Globus pallidus (tissue), 1 donor: ENCODE results near the gene SKA2.
"Not testable (repeated sequence)": the region's sequence is repeated elsewhere in the genome, so short reads cannot be mapped to it uniquely, and the experiment has no call there.

ENCODE experiments used
- DNase-seq: peaks from one replicate; pipeline ENCODE4 v3.0.0-alpha.2; 2015; ENCODE audit warnings: low spot score

SKA2 gene

GRCh38 chr17:59097876-59098275 is 57.1 kb downstream of the SKA2 start:
- DNase-seq: no peak

- no peak for DNase-seq
Observed at GRCh38 chr17:59094861-59095530, 60.0 kb downstream of the SKA2 start.

- DNase-seq: no peak
Observed at GRCh38 chr17:59093702-59094231, 61.2 kb downstream of the SKA2 start.

- DNase-seq: no peak
Observed at GRCh38 chr17:59093145-59093701, 61.8 kb downstream of the SKA2 start.

- not testable (repeated sequence) for DNase-seq
Observed at GRCh38 chr17:59090593-59090992, 64.4 kb downstream of the SKA2 start.

GRCh38 chr17:59084154-59084553 is 70.8 kb downstream of the SKA2 start:
- DNase-seq: no peak

- DNase-seq: no peak
Observed at GRCh38 chr17:59074494-59074893, 80.5 kb downstream of the SKA2 start.

- no peak for DNase-seq
Observed at GRCh38 chr17:59073972-59074371, 81.0 kb downstream of the SKA2 start.

- DNase-seq: no peak
Observed at GRCh38 chr17:59069856-59070255, 85.1 kb downstream of the SKA2 start.

- DNase-seq: no peak
Observed at GRCh38 chr17:59067756-59068155, 87.2 kb downstream of the SKA2 start.

GRCh38 chr17:59067340-59067739 is 87.6 kb downstream of the SKA2 start:
- DNase-seq: no peak

GRCh38 chr17:59062509-59062908 is 92.5 kb downstream of the SKA2 start:
- DNase-seq: no peak
